Astrocyte (in vitro differentiated cells and primary cell): ENCODE results near the gene CD19.

Source experiments
- EZH2 ChIP-seq: IDR thresholded peaks from 2 replicates; pipeline ENCODE4 v1.6.1; 2012; ENCODE audit warnings: mild to moderate bottlenecking, low read length, inconsistent platforms; ENCODE audit not compliant: insufficient read depth
- TF ChIP-seq, protein P1 (sequence below): IDR thresholded peaks from 2 replicates; pipeline ENCODE4 v1.5.1; 2011; ENCODE audit warnings: low read depth, mild to moderate bottlenecking, inconsistent platforms, low read length, moderate library complexity; ENCODE audit not compliant: insufficient read depth

DNA sequence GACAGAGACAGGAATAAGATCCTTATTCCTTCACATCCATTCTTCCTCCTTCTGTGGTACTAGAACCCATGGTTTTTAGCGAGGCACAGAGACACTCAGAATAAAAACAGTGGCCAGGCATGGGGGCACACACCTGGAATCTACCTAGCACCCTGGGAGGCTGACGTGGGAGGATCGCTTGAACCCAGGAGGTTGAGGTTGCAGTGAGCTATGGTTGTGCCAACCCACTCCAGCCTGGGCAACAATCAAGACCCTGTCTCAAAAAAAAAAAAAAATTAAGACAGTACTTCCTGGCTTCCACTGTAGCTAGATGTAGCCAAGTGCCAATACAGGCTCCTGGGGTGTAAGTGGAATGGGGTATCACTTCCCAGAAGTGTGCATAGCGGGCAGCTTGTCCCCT is 35.4 kb downstream of the CD19 start:
- TF ChIP-seq, protein P1, sequence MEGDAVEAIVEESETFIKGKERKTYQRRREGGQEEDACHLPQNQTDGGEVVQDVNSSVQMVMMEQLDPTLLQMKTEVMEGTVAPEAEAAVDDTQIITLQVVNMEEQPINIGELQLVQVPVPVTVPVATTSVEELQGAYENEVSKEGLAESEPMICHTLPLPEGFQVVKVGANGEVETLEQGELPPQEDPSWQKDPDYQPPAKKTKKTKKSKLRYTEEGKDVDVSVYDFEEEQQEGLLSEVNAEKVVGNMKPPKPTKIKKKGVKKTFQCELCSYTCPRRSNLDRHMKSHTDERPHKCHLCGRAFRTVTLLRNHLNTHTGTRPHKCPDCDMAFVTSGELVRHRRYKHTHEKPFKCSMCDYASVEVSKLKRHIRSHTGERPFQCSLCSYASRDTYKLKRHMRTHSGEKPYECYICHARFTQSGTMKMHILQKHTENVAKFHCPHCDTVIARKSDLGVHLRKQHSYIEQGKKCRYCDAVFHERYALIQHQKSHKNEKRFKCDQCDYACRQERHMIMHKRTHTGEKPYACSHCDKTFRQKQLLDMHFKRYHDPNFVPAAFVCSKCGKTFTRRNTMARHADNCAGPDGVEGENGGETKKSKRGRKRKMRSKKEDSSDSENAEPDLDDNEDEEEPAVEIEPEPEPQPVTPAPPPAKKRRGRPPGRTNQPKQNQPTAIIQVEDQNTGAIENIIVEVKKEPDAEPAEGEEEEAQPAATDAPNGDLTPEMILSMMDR: no peak
- TF ChIP-seq EZH2: no peak
